GM12878 (cell line): Measurements from ENCODE around the gene HMGN4. TPM values are rescaled to one million over a fixed set of nuclear protein-coding genes. Genes with fewer than 3 reads are reported as not detected.

Source experiments
- ATAC-seq: fragments of 200-7000 bp; cut with Tn5 transposase; 3 replicates; pipeline ENCODE4 v1.9.1; 2020; ENCODE audit warnings: mild to moderate bottlenecking, moderate library complexity
- BruUV-seq: library from RNA; stranded (reverse); fragments of 400-500 nt; replicated peaks from 2 replicates; lab custom pipeline; 2021; lab: Mats Ljungman, UMichigan
- CTCF ChIA-PET: fragments of 300-600 bp; sonication (Branson Sonifier 250); formaldehyde crosslinking; extraction: SDS; loops from one replicate; lab custom pipeline; 2021; ENCODE audit warnings: inconsistent platforms; lab: Yijun Ruan, JAX
- POLR2A ChIA-PET: fragments of 350-600 bp; formaldehyde crosslinking; extraction: SDS; loops from one replicate; lab custom pipeline; 2021; ENCODE audit warnings: inconsistent platforms; lab: Charles Lee
- RAD21 ChIA-PET: fragments of 300-600 bp; sonication (Branson Sonifier 250); formaldehyde crosslinking; loops from one replicate; lab custom pipeline; 2023; ENCODE audit warnings: antibody characterized with exemption; ENCODE audit not compliant: unreplicated experiment; lab: Charles Lee
- SMC1A ChIA-PET: fragments of 300-600 bp; sonication (Branson Sonifier 250); formaldehyde crosslinking; loops from one replicate; lab custom pipeline; 2023; ENCODE audit not compliant: unreplicated experiment, uncharacterized antibody; lab: Charles Lee
- DNase-seq: peaks from one replicate; pipeline ENCODE4 v3.0.0-alpha.2; 2011; ENCODE audit warnings: low read depth, low spot score
- FAIRE-seq: peaks from 3 replicates; lab custom pipeline; 2011; peaks lifted over from hg19 to GRCh38; lab: Jason Lieb, UNC
- H2AFZ ChIP-seq: 2 replicates; pipeline ENCODE4 v1.6.0; 2011; ENCODE audit warnings: low read depth, low read length, control low read depth; ENCODE audit not compliant: control insufficient read depth
- H3K27ac ChIP-seq: 2 replicates; pipeline ENCODE4 v1.5.1; 2011; ENCODE audit warnings: control low read depth; ENCODE audit not compliant: control insufficient read depth, insufficient read depth
- H3K27me3 ChIP-seq, 2 experiments: replicated peaks in 1 of 2; 2 replicates each; pipeline versions ENCODE4 v1.6.0 to v1.6.1; 2011; ENCODE audit warnings: low read length in 1 of 2; ENCODE audit not compliant: control insufficient read depth in 2 of 2, insufficient read depth in 2 of 2
- H3K36me3 ChIP-seq, 2 experiments: 2 replicates each; pipeline ENCODE4 v1.5.1; 2011; ENCODE audit warnings: low read length in 1 of 2; ENCODE audit not compliant: control insufficient read depth in 2 of 2, insufficient read depth in 2 of 2
- H3K4me1 ChIP-seq: 2 replicates; pipeline ENCODE4 v1.6.1; 2011; ENCODE audit warnings: mild to moderate bottlenecking, low read length, moderate library complexity, mixed read lengths; ENCODE audit not compliant: control insufficient read depth, insufficient read depth
- H3K4me2 ChIP-seq: 2 replicates; pipeline ENCODE4 v1.6.0; 2011; ENCODE audit warnings: control low read depth; ENCODE audit not compliant: control insufficient read depth, insufficient read depth
- H3K4me3 ChIP-seq: fragments of 200-600 bp; sonication (generic); 2 replicates; pipeline ENCODE4 v1.5.1; 2016
- H3K79me2 ChIP-seq: 2 replicates; pipeline ENCODE4 v1.6.0; 2011; ENCODE audit warnings: low read length; ENCODE audit not compliant: control insufficient read depth, insufficient read depth
- H3K9ac ChIP-seq: 2 replicates; pipeline ENCODE4 v1.8.0; 2011; ENCODE audit warnings: low read length, control low read depth, mixed read lengths; ENCODE audit not compliant: control insufficient read depth, insufficient read depth
- H3K9me3 ChIP-seq: replicated peaks from 3 replicates; pipeline ENCODE4 v1.5.1; 2011; ENCODE audit warnings: mild to moderate bottlenecking, low read length; ENCODE audit not compliant: control insufficient read depth, insufficient read depth
- H4K20me1 ChIP-seq: 2 replicates; pipeline ENCODE4 v1.6.0; 2011; ENCODE audit not compliant: control insufficient read depth, insufficient read depth
- CREM ChIP-seq: IDR thresholded peaks from 2 replicates; pipeline ENCODE4 v1.6.1; 2014; ENCODE audit warnings: antibody characterized with exemption, low read depth
- EED ChIP-seq: sonication (generic); IDR thresholded peaks from 2 replicates; pipeline ENCODE4 v1.6.1; 2016; ENCODE audit warnings: antibody characterized with exemption, low read depth
- EP300 ChIP-seq, 2 experiments: fragments of 150-350 bp in 1 of 2; IDR thresholded peaks; 2 replicates each; pipeline ENCODE4 v1.6.1; 2011 to 2012; ENCODE audit warnings: low read depth in 2 of 2, low read length in 2 of 2, borderline replicate concordance in 1 of 2, improper control_type of control experiment in 1 of 2, inconsistent platforms in 1 of 2; ENCODE audit not compliant: control insufficient read depth in 1 of 2
- FOXK2 ChIP-seq: fragments of 450-650 bp; IDR thresholded peaks from 2 replicates; pipeline ENCODE4 v1.6.1; 2017; ENCODE audit warnings: mild to moderate bottlenecking, moderate library complexity
- GABPA ChIP-seq: IDR thresholded peaks from 2 replicates; pipeline ENCODE4 v1.6.1; 2014; ENCODE audit warnings: antibody characterized with exemption, low read depth, mild to moderate bottlenecking, inconsistent platforms
- IKZF2 ChIP-seq, 2 experiments: fragments of 450-650 bp; IDR thresholded peaks; 2 replicates each; pipeline ENCODE4 v1.6.1; 2017; ENCODE audit warnings: mild to moderate bottlenecking in 2 of 2, moderate library complexity in 2 of 2
- NFIC ChIP-seq: IDR thresholded peaks from 2 replicates; pipeline ENCODE4 v1.6.1; 2012; ENCODE audit warnings: low read depth, mild to moderate bottlenecking, inconsistent platforms, low read length, moderate library complexity
- NR2F1 ChIP-seq: fragments of 450-650 bp; conservative IDR thresholded peaks from 2 replicates; pipeline ENCODE4 v1.6.1; 2017; ENCODE audit warnings: mild to moderate bottlenecking
- RELA ChIP-seq: fragments of 450-650 bp; IDR thresholded peaks from 2 replicates; pipeline ENCODE4 v1.8.0; 2014; ENCODE audit warnings: borderline replicate concordance; ENCODE audit not compliant: partially characterized antibody
- SREBF2 ChIP-seq: IDR thresholded peaks from 2 replicates; pipeline ENCODE4 v1.6.1; 2012; ENCODE audit warnings: mild to moderate bottlenecking, low read length
- YY1 ChIP-seq: IDR thresholded peaks from 2 replicates; pipeline ENCODE4 v1.6.1; 2011; ENCODE audit warnings: low read depth, mild to moderate bottlenecking, low read length
- ZNF24 ChIP-seq: fragments of 450-650 bp; IDR thresholded peaks from 2 replicates; pipeline ENCODE4 v1.6.1; 2017; ENCODE audit warnings: antibody characterized with exemption, mild to moderate bottlenecking
- WGBS: methylation state at CpG from one replicate; pipeline ENCODE4 v1.1.6; 2016; ENCODE audit warnings: low lambda C conversion rate; ENCODE audit not compliant: insufficient replicate concordance, insufficient coverage; ENCODE audit errors: missing lambda C conversion rate; 5-methylcytosine and 5-hydroxymethylcytosine counted together
- in situ Hi-C: fragments of 300-500 bp; cut with MboI; formaldehyde crosslinking; loops from 9 replicates; pipeline ENCODE4 v1.14.3; 2018; ENCODE audit warnings: mixed read lengths
- intact Hi-C: fragments of 100-400 bp; cut with micrococcal nuclease; formaldehyde crosslinking; loops from one replicate; pipeline ENCODE4 v1.14.2; 2022; ENCODE audit not compliant: unreplicated experiment
- polyA plus RNA-seq, 11 experiments: library from polyadenylated mRNA; depleted of rRNA in 4 of 11; unstranded in 6 of 11; stranded (reverse) in 5 of 11; fragments of >200 nt; fragmentation: Nextera tagmentation in 4 of 11; fragmentation: Illumina TruSeq in 1 of 11; extraction: Ambion mirVana in 4 of 11; extraction: Trizol in 1 of 11; gene quantifications; 1 replicate in 1 of 11; 2 replicates in 10 of 11; pipeline versions ENCODE4 v1.2.1 to v1.2.3, GENCODE V29; 2011 to 2016; ENCODE audit warnings: inconsistent platforms in 2 of 11, missing spikeins in 2 of 11, low read depth in 1 of 11
- total RNA-seq, 4 experiments: library from RNA; depleted of rRNA in 3 of 4; stranded (reverse); fragments of >200 nt in 3 of 4; fragmentation: Illumina TruSeq in 1 of 4; extraction: Trizol in 1 of 4; gene quantifications; 2 replicates each; pipeline versions ENCODE4 v1.2.1 to v1.2.3, GENCODE V29; 2013 to 2021
- TF ChIP-seq, protein P1 (sequence below): IDR thresholded peaks from 2 replicates; pipeline ENCODE4 v1.6.1; 2012; ENCODE audit warnings: low read length, inconsistent platforms
- TF ChIP-seq, protein P2 (sequence below): IDR thresholded peaks from 2 replicates; pipeline ENCODE4 v1.6.1; 2011; ENCODE audit warnings: borderline replicate concordance, low read depth, mild to moderate bottlenecking, moderate library complexity, mixed read lengths, low read length; ENCODE audit not compliant: insufficient read depth; ENCODE audit errors: extremely low read length
- TF ChIP-seq, protein P3 (sequence below): fragments of 450-650 bp; formaldehyde crosslinking; IDR thresholded peaks from 2 replicates; pipeline ENCODE4 v1.5.0; 2022; ENCODE audit warnings: mild to moderate bottlenecking, missing genetic modification characterization

Gene HMGN4
- total and polyA plus RNA-seq, 10 of the 15 experiments (the other 5 are each of a cell fraction or from before 2014, with no cell fraction given), result 26.7 to 99.1 (median 76.7) TPM

DNA sequence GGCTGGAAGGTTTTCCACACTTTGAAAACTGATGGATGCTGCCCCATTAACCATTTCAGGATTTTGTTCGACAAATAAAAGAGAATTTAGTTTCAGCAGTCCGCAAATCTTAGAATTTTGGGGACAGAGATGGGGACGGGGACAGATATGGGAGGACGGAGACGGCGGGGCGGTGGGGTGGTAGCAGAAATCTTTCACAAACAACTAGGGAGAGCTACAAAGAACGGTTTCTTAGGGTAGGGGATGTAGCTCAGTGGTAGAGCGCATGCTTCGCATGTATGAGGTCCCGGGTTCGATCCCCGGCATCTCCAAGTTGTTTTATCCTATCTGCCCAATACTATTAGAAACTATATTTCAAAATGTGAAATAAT lies 15.1 kb downstream of the HMGN4 start:
- ChIA-PET CTCF (interaction anchor here (0.7 to 4.1 kb wide), 11 partner anchors 10 to 245 kb away, joined by 3 to 28 read pairs (median 3); partner anchors contain the start of gene HMGN4), RAD21 (interaction anchor here (0.8 to 5.5 kb wide), 9 partner anchors 10 to 246 kb away, joined by 3 to 40 read pairs (median 12); partner anchors contain the start of gene HMGN4), SMC1A (interaction anchor here (0.6 to 4.5 kb wide), 14 partner anchors 8 to 244 kb away, joined by 3 to 44 read pairs (median 6); partner anchors contain the start of gene HMGN4), POLR2A (interaction anchor here (0.6 to 4.5 kb wide), 11 partner anchors 9 to 365 kb away, joined by 3 to 29 read pairs (median 8); partner anchors contain the start of gene HMGN4)
- FAIRE-seq (no peak), ATAC-seq (peak; percentile 54), DNase-seq (no peak)
- Histone ChIP-seq H3K36me3 (no peaks in the 10 kb centered on the region), H3K27me3 (no peaks in the 10 kb centered on the region), H3K4me3 (peak overlapping the region; percentile 80), H3K27ac (peak overlapping the region; percentile 69), H3K9me3 (no peaks in the 10 kb centered on the region), H3K9ac (peak overlapping the region; percentile 72), H2AFZ (peak overlapping the region; percentile 90), H3K4me2 (peak overlapping the region; percentile 92), H4K20me1 (no peaks in the 10 kb centered on the region), H3K79me2 (no peaks in the 10 kb centered on the region), H3K4me1 (0 out of 2 replicates have a peak, but pooled peaks cover 3% of the 10 kb centered on the region)
- no TSS peak for BruUV-seq
- intact Hi-C loops (loop anchor here (1.0 to 10.0 kb wide), 4 partner anchors 15 to 378 kb away; partner anchors contain the start of gene HMGN4), in situ Hi-C loops (loop anchor here (5.0 kb wide), 1 partner anchor 221 kb away; no protein-coding TSS in a partner anchor)
- WGBS, result under 1% methylated on average over 13 of the region's 13 CpGs
- no peak; a peak in 1 of 4 replicates for TF ChIP-seq EP300 (IDR thresholded peaks at IDR 0.05; ENCODE audit: borderline replicate concordance in 1 of 2, control insufficient read depth in 1 of 2, low read depth in 2 of 2, low read length in 2 of 2)
- TF ChIP-seq NR2F1, result peak; percentile 75
- no peak for TF ChIP-seq CREM
- peak; percentile 49 for TF ChIP-seq RELA
- TF ChIP-seq, protein P1, sequence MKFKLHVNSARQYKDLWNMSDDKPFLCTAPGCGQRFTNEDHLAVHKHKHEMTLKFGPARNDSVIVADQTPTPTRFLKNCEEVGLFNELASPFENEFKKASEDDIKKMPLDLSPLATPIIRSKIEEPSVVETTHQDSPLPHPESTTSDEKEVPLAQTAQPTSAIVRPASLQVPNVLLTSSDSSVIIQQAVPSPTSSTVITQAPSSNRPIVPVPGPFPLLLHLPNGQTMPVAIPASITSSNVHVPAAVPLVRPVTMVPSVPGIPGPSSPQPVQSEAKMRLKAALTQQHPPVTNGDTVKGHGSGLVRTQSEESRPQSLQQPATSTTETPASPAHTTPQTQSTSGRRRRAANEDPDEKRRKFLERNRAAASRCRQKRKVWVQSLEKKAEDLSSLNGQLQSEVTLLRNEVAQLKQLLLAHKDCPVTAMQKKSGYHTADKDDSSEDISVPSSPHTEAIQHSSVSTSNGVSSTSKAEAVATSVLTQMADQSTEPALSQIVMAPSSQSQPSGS, result peak; percentile 12; the same call in 1 of the 2 replicates
- peak; percentile 62; the same call in 1 of the 2 replicates for TF ChIP-seq GABPA
- peak; percentile 58; the same call in 1 of the 2 replicates for TF ChIP-seq NFIC
- no peak for TF ChIP-seq EED
- TF ChIP-seq SREBF2, result peak; percentile 90
- TF ChIP-seq YY1, result peak; percentile 34; the same call in 1 of the 2 replicates
- TF ChIP-seq, protein P2, sequence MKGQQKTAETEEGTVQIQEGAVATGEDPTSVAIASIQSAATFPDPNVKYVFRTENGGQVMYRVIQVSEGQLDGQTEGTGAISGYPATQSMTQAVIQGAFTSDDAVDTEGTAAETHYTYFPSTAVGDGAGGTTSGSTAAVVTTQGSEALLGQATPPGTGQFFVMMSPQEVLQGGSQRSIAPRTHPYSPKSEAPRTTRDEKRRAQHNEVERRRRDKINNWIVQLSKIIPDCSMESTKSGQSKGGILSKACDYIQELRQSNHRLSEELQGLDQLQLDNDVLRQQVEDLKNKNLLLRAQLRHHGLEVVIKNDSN, result no peak
- peak; percentile 99 for TF ChIP-seq ZNF24
- no peak; the same call in 1 of the 2 replicates for TF ChIP-seq FOXK2
- peak in 1 of 2 experiments; percentile 5; a peak in 1 of 4 replicates for TF ChIP-seq IKZF2 (IDR thresholded peaks at IDR 0.05)
- TF ChIP-seq, protein P3, sequence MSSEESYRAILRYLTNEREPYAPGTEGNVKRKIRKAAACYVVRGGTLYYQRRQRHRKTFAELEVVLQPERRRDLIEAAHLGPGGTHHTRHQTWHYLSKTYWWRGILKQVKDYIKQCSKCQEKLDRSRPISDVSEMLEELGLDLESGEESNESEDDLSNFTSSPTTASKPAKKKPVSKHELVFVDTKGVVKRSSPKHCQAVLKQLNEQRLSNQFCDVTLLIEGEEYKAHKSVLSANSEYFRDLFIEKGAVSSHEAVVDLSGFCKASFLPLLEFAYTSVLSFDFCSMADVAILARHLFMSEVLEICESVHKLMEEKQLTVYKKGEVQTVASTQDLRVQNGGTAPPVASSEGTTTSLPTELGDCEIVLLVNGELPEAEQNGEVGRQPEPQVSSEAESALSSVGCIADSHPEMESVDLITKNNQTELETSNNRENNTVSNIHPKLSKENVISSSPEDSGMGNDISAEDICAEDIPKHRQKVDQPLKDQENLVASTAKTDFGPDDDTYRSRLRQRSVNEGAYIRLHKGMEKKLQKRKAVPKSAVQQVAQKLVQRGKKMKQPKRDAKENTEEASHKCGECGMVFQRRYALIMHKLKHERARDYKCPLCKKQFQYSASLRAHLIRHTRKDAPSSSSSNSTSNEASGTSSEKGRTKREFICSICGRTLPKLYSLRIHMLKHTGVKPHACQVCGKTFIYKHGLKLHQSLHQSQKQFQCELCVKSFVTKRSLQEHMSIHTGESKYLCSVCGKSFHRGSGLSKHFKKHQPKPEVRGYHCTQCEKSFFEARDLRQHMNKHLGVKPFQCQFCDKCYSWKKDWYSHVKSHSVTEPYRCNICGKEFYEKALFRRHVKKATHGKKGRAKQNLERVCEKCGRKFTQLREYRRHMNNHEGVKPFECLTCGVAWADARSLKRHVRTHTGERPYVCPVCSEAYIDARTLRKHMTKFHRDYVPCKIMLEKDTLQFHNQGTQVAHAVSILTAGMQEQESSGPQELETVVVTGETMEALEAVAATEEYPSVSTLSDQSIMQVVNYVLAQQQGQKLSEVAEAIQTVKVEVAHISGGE (CRISPR knock-in tag), result no peak
